CD4-positive, alpha-beta T cell treated with Interleukin-2 at 100 ng/mL for 4 hours (primary cell): ENCODE data around the gene FOXC2.

Source experiments
- DNase-seq: peaks from one replicate; pipeline ENCODE4 v3.0.0-alpha.2; 2020; ENCODE audit warnings: low spot score

FOXC2 gene

GRCh38 chr16:86573646-86574508 is 7.2 kb downstream of the FOXC2 start:
- DNase-seq, result no peak

- no peak for DNase-seq
Observed at GRCh38 chr16:86574646-86575045, 8.0 kb downstream of the FOXC2 start.

GRCh38 chr16:86575095-86575685 is 8.6 kb downstream of the FOXC2 start:
- no peak for DNase-seq

- peak; percentile 17 for DNase-seq
Observed at GRCh38 chr16:86575754-86576557, 9.3 kb downstream of the FOXC2 start.

GRCh38 chr16:86576591-86577313 is 10.1 kb downstream of the FOXC2 start:
- no peak for DNase-seq

- DNase-seq, result no peak
Observed at GRCh38 chr16:86577314-86577971, 10.8 kb downstream of the FOXC2 start.

GRCh38 chr16:86578061-86578599 is 11.5 kb downstream of the FOXC2 start, which contains the start of gene FOXL1:
Gene FOXL1, plus strand, starts transcription at chr16:86578549. Its CDS starts 175 bp downstream, at chr16:86578724.
- no peak for DNase-seq

GRCh38 chr16:86578611-86579267 is 12.1 kb downstream of the FOXC2 start:
- DNase-seq, result no peak

GRCh38 chr16:86579268-86580062 is 12.8 kb downstream of the FOXC2 start:
- DNase-seq, result no peak

- no peak for DNase-seq
Observed at GRCh38 chr16:86580063-86580790, 13.6 kb downstream of the FOXC2 start.

GRCh38 chr16:86580791-86581170 is 14.2 kb downstream of the FOXC2 start:
- no peak for DNase-seq

- DNase-seq, result no peak
Observed at GRCh38 chr16:86581458-86581857, 14.8 kb downstream of the FOXC2 start.

GRCh38 chr16:86584071-86584685 is 17.5 kb downstream of the FOXC2 start:
- no peak for DNase-seq

GRCh38 chr16:86584726-86585721 is 18.4 kb downstream of the FOXC2 start:
- no peak for DNase-seq

- DNase-seq, result no peak
Observed at GRCh38 chr16:86585821-86586611, 19.4 kb downstream of the FOXC2 start.

- DNase-seq, result no peak
Observed at GRCh38 chr16:86587487-86587886, 20.9 kb downstream of the FOXC2 start.
